Neutrophil (primary cell): ENCODE measurements around the gene C1QL4.
"Not testable (repeated sequence)": the region's sequence is repeated elsewhere in the genome, so short reads cannot be mapped to it uniquely, and the experiment has no call there.

Experiments
- H3K27ac ChIP-seq: fragments of 200-600 bp; sonication (generic); 2 replicates; pipeline ENCODE4 v1.5.1; 2016; ENCODE audit warnings: mild to moderate bottlenecking, moderate library complexity
- H3K27me3 ChIP-seq: fragments of 200-600 bp; sonication (generic); 2 replicates; pipeline ENCODE4 v1.6.0; 2016; ENCODE audit warnings: mild to moderate bottlenecking
- H3K36me3 ChIP-seq: fragments of 200-600 bp; sonication (generic); 2 replicates; pipeline ENCODE4 v1.5.1; 2017
- H3K4me1 ChIP-seq, 2 experiments: fragments of 200-600 bp in 1 of 2; sonication (generic) in 1 of 2; 1 replicate in 1 of 2; 2 replicates in 1 of 2; pipeline versions ENCODE4 v1.5.1 to v1.6.1; 2013 to 2016; ENCODE audit warnings: low read depth in 1 of 2, low read length in 1 of 2, mild to moderate bottlenecking in 1 of 2, moderate library complexity in 1 of 2; ENCODE audit not compliant: control insufficient read depth in 1 of 2, insufficient read depth in 1 of 2
- H3K4me3 ChIP-seq, 2 experiments: fragments of 200-600 bp in 1 of 2; sonication (generic) in 1 of 2; 1 replicate in 1 of 2; 2 replicates in 1 of 2; pipeline ENCODE4 v1.5.1; 2013 to 2016; ENCODE audit warnings: low read depth in 1 of 2, low read length in 1 of 2, mild to moderate bottlenecking in 1 of 2, moderate library complexity in 1 of 2
- H3K9me3 ChIP-seq: fragments of 200-600 bp; sonication (generic); 2 replicates; pipeline ENCODE4 v1.5.1; 2016
- CTCF ChIP-seq: fragments of 200-600 bp; sonication (generic); IDR thresholded peaks from 2 replicates; pipeline ENCODE4 v1.5.1; 2016; ENCODE audit warnings: antibody characterized with exemption

C1QL4 gene

GRCh38 chr12:49336645-49337584 is at the start of gene C1QL4:
TSS of gene C1QL4 (minus strand) at chr12:49337188. CDS start at chr12:49336477, 711 bp downstream.
- Histone ChIP-seq H3K27me3 (peaks cover 100% of the 10 kb centered on the region), H3K9me3 (no peaks in the 10 kb centered on the region), H3K4me1 (peaks cover 8 to 26% of the 10 kb centered on the region in 2 experiments), H3K36me3 (peaks cover 4% of the 10 kb centered on the region), H3K27ac (no peak within 1 kb of the TSS), H3K4me3 (peak within 1 kb of the TSS; percentile 34 to 51)
- peak; percentile 97 for TF ChIP-seq CTCF

GRCh38 chr12:49380184-49380583 is 43.2 kb upstream of the C1QL4 start:
- not testable (repeated sequence) for H3K4me3 ChIP-seq, H3K36me3 ChIP-seq, H3K27me3 ChIP-seq, H3K27ac ChIP-seq, H3K4me1 ChIP-seq, H3K9me3 ChIP-seq

- H3K27ac ChIP-seq: no peak overlapping the region
- no peaks in the 10 kb centered on the region for H3K27me3 ChIP-seq
- no peaks in the 10 kb centered on the region for H3K4me1 ChIP-seq
- no peaks in the 10 kb centered on the region for H3K36me3 ChIP-seq
- TF ChIP-seq CTCF: no peak
- H3K9me3 ChIP-seq: no peaks in the 10 kb centered on the region
- H3K4me3 ChIP-seq: no peak overlapping the region
These were observed 40.4 kb upstream of the C1QL4 start for GRCh38 chr12:49377386-49377785.

- Histone ChIP-seq H3K27ac (no peak overlapping the region), H3K4me3 (no peak overlapping the region), H3K9me3 (no peaks in the 10 kb centered on the region), H3K36me3 (no peaks in the 10 kb centered on the region), H3K27me3 (no peaks in the 10 kb centered on the region), H3K4me1 (no peaks in the 10 kb centered on the region)
- no peak for TF ChIP-seq CTCF
These were observed 38.4 kb upstream of the C1QL4 start for GRCh38 chr12:49375406-49375805.

- H3K36me3 ChIP-seq: no peaks in the 10 kb centered on the region
- TF ChIP-seq CTCF: no peak
- H3K9me3 ChIP-seq: no peaks in the 10 kb centered on the region
- peaks cover 29% of the 10 kb centered on the region for H3K27me3 ChIP-seq
- no peak overlapping the region for H3K4me3 ChIP-seq
- H3K27ac ChIP-seq: no peak overlapping the region
- H3K4me1 ChIP-seq: peaks cover 12 to 20% of the 10 kb centered on the region in 2 experiments
These were observed 33.6 kb upstream of the C1QL4 start for GRCh38 chr12:49370539-49370938.

GRCh38 chr12:49369411-49370145 is 32.6 kb upstream of the C1QL4 start:
- Histone ChIP-seq H3K27ac (no peak overlapping the region), H3K4me1 (peaks cover 12 to 20% of the 10 kb centered on the region in 2 experiments), H3K4me3 (no peak overlapping the region), H3K36me3 (no peaks in the 10 kb centered on the region), H3K9me3 (no peaks in the 10 kb centered on the region), H3K27me3 (peaks cover 38% of the 10 kb centered on the region)
- TF ChIP-seq CTCF: no peak
